DMS79 (cell line): ENCODE measurements around the gene RNASET2.
"Not testable (repeated sequence)": the region's sequence is repeated elsewhere in the genome, so short reads cannot be mapped to it uniquely, and the experiment has no call there.

ENCODE experiments used
- DNase-seq: peaks from one replicate; lab custom pipeline; 2025; lab: John Stamatoyannopoulos, UW

The RNASET2 gene

DNA sequence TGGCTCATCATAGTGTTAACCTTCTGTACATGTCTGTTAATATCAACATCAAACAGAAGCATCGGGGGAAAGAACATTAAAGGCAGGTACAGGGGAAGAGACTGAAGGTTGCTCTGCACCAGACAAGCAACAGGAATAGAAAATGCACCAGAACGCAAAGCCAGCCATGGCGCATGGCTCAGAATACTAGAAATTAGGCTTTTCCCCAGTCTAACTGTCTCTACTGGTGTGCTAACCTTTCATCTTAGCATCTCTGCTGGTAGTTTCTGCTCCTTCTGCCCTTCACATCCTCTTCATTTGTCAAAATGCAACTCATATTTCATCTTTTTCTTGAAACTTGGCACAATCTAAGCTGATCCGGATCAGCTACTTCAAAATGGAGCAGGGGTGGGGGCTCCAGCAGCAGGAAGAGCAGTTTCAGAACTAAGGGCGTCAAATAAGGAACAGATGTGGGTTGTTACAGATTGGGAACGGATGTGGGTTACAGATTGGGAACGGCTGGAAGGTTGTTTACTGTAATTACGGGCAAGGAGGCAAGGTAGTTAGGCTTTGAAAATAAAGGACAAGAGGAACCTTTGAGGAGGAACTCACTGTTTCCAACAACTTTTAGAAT lies 13.1 kb upstream of the RNASET2 start:
- DNase-seq: no peak

- DNase-seq: no peak
Measured at GRCh38 chr6:166966268-166966667, 9.9 kb upstream of the RNASET2 start.

DNA sequence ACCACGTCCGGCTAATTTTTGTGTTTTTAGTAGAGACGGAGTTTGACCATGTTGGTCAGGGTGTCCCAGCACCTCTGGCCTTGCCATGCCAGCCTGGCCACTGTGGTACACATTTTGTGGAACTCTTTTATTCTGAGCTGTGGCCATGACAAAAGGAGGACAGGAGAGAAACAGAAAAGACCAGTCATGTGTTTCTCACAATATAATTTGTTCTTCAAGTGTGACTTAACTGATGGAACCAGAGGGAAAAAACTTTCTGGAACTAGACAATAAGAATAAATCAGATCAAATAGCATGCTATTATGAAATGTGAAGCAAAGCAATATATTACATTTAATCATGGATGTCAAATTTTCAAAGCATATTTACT lies 4.2 kb upstream of the RNASET2 start:
- no peak for DNase-seq

- no peak for DNase-seq
Measured at GRCh38 chr6:166959911-166960608, 3.7 kb upstream of the RNASET2 start.

DNA sequence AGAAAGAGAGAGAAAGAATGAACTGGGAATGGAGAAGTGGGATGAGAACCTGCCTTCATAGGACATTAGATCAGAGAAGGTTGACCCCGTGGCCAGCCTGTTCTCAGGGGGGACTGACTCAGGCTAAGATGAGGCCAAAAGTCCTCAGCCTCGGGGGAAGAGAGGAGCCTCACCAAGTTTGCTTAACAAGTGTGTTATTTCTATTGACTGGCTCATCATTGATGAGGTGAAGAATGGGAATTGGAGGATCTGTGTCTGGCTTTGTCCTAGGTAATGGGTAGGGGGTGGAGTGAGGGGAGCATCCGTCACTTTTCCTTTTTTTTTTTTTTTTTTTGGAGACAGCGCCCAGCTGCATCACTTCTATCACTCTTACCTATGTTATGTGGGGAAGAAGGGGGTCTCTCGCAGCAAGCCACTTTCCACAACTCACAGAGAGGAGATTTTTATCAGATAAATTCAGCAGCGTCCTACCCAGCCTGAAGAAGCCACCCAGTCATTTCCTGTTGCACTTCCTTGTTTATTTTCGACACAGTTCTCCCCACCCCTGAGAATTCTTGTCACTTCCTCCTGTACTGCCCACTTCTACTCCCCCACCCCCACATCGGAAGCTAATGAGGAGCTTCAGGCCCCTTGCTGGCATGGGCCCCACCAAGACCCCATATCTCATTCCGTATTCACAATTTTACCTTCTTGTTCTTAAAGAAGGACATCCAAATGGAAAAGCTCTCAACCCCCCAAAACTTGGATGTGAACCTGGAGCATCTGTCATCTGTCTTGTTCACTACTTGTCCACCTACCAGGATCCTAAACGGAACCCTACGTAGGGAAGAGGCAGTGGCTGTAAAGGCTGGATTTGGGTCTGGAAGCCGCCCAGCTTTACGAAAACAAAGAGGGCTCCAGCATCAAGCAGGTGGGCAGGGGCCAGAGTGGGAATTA lies 2.8 kb upstream of the RNASET2 start:
- no peak for DNase-seq

GRCh38 chr6:166957805-166958076 lies 1.4 kb upstream of the RNASET2 start:
- DNase-seq: no peak

DNA sequence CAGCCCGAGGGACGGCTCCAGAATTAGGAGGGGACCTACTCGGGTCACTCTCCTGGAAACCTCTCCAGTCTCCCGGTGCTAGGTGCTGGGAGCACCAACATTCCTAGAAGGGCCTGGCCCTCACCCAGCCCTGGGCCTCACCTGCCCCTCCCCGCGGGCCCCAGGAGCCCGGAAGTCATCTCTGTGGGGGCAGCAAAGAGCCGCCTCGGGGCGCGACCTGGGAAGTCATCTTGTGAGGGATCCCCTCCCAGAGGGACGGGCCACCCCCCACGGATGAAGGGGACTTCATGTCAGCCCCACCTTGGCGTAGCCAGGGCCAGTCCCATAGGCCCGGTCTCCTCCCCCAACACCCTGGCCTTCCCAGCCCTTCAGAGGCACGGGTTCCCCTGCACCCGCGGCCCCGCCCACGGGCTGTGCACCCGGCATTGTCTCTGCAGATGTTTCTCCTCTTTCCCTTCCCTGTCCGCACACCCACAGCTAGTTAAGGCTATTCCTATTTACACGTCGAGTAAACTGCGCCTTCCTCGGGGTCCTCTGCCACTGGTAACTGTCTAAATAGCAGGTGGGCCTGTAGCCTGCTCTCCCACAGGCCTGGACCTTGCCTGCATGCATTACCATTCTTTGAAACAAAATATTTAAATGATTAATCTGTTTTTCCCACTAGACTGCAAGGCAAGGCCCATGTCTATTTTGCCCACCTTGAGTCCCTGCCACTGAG lies 896 bp upstream of the RNASET2 start:
- no peak for DNase-seq

DNA sequence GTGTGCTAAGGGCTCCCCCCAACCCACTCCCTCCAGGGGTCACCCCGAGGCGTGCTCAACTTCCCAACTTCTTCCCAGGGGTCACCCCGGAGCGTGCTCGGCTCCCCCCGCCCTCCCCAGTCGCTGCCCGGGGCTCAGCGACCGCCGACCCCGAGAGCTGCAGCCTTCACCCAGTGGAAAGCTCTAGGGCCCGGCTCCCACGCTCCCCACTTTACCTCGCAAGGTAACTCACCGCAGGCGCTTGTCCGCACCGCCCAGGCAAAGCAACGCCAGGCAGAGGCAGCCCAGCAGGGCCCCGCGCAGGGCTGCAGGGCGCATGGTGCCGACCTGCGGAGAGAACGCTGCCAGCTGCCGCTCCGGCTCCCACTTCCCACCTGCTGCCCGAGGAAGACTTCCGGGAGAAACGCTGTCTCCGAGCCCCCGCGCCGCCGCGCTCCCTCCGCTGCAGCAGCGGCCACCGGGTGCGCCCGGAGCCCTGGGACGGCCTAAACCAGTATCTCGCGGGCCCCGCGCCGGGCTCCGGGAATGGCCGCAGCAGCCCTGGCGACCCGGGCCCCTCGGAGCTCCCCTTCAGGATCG lies 396 bp downstream of the RNASET2 start:
- no peak for DNase-seq

DNA sequence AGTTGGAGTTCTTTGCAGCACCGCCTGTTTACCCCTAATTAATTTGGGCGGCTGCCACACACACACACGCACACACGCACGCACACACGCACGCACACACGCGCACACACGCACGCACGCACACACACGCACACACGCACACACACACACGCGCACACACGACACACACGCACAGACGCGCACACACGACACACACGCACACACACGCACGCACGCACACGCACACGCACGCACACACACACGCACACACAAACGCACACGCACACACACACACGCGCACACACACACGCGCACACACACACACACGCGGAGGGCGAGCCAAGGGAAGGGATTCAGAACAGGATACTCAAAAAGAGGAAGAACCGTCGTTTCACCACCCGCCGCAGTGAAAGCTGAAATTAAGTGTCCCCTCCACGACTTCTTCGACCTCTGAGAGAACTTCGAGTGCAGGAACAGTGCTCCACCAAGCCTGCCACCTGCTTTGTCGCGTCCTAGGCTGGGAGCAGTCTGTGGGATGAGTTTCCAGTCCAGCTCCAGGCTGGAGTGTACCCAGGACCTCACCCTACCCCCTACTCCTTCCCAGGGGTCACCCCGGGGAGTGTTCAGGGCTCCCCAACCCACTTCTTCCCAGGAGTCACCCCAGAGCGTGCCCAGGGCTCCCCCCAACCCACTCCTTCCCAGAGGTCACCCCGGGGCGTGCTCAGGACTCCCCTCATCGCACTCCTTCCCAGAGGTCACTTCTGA lies 1.1 kb downstream of the RNASET2 start:
- no peak for DNase-seq

DNA sequence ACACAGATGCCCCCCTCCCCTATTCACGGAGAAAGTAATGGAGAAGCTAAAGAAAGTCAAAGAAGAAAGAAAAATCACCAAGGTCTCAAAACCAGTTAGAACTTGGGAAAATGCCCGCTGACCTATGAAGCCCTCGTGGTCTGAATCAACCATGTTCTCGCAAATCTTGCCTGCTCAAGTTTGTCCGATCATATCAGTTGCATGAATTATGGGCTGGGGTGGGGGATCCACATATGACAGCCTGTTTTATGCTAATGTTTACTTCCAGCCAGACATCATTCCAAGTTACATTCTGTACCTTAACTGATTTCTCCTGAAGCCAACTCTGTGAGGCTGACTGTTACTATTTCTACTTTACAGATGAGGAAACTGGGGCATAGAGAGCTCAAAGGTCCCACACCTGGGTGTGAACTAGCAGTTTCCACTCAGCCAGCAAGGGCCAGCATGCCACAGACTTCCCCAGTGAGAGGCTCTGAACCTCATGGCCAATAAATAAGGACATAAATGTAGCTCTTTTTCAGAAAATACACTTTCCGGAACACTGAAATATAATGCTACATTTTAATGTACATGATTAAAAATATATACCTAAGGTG lies 2.1 kb downstream of the RNASET2 start:
- no peak for DNase-seq

GRCh38 chr6:166952567-166953486 lies 3.5 kb downstream of the RNASET2 start:
- no peak for DNase-seq

GRCh38 chr6:166952121-166952520 lies 4.2 kb downstream of the RNASET2 start:
- no peak for DNase-seq

DNA sequence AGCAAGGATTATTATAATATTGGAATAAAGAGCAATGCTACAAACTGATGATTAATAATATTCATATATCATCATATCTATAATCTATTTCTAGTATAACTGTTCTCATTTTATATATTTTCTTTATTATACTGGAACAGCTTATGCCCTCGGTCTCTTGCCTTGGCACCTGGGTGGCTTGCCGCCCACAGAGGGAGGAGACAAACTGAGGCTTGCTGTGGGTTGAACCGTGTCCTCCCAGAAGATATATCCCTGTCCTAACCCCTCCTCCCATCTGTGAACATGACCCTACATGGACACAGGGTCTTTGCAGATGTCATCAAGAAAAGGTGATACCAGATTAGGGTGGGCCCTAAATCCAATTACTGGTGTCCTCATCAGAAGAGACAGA lies 4.7 kb downstream of the RNASET2 start:
- DNase-seq: no peak

GRCh38 chr6:166950892-166951669 lies 5.3 kb downstream of the RNASET2 start:
- DNase-seq: peak; percentile 23

DNA sequence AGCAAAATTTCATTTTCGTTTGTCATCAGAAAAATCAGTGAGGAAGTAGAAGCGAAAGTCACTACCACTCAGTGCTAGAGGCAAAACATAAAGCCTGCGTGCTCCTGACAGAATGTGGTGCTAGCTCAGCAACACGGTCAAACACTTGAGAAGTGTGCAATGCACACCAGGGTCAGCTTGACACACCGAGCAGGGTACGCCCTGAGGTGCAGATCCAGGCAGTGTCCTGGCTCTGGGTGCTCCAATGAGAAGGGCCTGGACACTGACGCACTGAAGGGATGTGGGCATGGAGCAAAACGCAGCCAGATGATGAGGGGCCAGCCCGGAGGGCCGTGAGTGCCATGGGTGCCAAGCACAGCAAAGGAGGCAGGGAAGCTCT lies 5.9 kb downstream of the RNASET2 start:
- no peak for DNase-seq

- DNase-seq: no peak
Measured at GRCh38 chr6:166949528-166950442, 6.6 kb downstream of the RNASET2 start.

GRCh38 chr6:166948724-166949123 lies 7.6 kb downstream of the RNASET2 start:
- DNase-seq: not testable (repeated sequence)

- no peak for DNase-seq
Measured at GRCh38 chr6:166947251-166947650, 9.1 kb downstream of the RNASET2 start.
